ENCODE data around the gene IRF2.
A peak's percentile ranks its signal among the peaks of the same experiment; 100 is the strongest.

IRF2 gene

DNA sequence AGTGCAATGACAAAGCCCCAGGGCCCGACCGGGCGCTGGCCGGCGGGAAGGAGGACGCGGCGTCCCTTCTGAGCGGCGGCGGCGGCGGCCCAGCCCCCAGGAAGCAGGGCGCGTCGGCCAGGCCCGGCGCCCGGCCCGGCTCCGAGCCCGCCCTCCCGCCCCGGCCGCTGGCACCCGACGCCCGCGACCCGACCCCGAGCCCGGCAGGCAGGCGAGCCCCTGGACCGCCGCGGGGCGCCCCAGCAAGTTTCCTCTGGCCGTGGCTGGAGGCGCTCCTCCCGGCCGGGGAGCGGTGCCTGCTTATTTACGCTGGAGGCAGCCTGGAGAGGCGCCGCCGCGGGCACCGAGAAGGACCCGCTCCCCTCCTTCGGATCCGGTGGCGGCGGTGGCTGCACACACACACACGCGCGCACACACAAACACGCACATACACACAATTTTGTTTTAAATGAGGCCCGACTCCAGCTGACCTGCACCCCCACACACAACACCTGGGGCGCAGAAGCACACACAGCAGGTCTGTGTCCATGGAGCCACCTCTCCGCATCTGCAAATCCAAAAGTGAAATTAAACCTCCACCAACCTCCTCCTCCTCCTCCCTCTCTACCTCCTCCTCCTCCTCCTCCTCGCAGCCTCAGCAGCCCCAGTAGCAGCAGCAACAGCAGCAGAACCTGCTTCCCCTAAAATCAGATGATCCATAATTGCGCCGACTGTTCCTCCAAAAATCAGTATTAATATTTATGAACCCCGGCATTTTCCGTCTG, 669 bp downstream of the IRF2 start:
- peak; percentile 77 for DNase-seq

DNA sequence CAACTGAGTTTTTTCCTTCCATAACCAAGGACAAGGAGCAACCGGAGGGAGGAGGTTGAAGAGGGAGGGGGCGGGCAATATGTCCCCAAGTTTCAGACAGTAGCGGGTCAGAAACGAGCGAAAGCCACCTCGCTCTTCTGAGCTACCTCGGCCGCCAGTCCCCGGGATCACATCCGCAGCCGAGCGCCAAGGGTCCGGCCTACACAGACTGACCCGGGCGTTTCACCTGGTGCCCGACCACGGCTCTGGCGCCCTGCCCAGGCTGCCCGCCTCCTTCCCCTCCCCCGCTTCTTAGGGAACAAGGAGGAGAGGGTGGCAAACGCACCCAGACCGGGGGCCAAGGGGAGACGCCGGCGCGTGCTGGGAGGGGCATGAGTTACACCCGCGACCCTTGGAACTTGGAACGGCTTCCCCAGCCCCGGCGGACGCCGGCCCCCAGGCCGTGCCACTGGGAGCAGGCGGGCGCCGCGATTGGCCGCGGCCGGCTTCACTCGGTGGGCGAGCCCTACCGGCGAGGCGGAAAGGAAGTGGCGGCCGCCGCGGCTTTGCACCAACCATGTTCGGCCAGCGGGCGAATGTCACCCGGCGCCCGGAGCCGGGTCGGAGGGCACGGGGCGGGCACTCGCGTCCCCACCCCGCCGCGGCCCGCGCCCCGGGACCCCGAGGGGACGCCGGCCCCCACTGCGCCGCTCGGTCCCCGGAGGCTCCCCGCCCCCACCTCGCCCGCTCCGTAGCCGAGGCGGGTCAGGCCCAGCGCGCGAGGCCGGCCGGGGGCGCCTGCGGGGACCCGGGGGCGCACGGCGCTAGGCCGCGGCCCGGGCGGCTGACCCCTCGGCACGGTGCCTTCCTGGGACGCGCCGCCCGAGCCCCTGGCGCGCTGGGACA, 1.5 kb downstream of the IRF2 start:
- DNase-seq, result peak; percentile 86

- DNase-seq, result no peak
Observed at GRCh38 chr4:184471881-184472613, 2.3 kb downstream of the IRF2 start.

GRCh38 chr4:184470785-184471110, 3.6 kb downstream of the IRF2 start:
- DNase-seq, result no peak

- DNase-seq, result no peak
Observed at GRCh38 chr4:184466634-184467033, 7.7 kb downstream of the IRF2 start.

GRCh38 chr4:184464759-184465454, 9.4 kb downstream of the IRF2 start:
- no peak for DNase-seq

GRCh38 chr4:184463856-184464255, 10.5 kb downstream of the IRF2 start:
- no peak for DNase-seq

- no peak for DNase-seq
Observed at GRCh38 chr4:184463158-184463557, 11.2 kb downstream of the IRF2 start.

GRCh38 chr4:184462724-184463123, 11.6 kb downstream of the IRF2 start:
- DNase-seq, result no peak

GRCh38 chr4:184461711-184462441, 12.5 kb downstream of the IRF2 start:
- DNase-seq, result no peak

- no peak for DNase-seq
Observed at GRCh38 chr4:184460499-184461285, 13.7 kb downstream of the IRF2 start.

- peak; percentile 29 for DNase-seq
Observed at GRCh38 chr4:184459413-184459812, 14.9 kb downstream of the IRF2 start.

GRCh38 chr4:184457535-184458249, 16.7 kb downstream of the IRF2 start:
- no peak for DNase-seq

DNA sequence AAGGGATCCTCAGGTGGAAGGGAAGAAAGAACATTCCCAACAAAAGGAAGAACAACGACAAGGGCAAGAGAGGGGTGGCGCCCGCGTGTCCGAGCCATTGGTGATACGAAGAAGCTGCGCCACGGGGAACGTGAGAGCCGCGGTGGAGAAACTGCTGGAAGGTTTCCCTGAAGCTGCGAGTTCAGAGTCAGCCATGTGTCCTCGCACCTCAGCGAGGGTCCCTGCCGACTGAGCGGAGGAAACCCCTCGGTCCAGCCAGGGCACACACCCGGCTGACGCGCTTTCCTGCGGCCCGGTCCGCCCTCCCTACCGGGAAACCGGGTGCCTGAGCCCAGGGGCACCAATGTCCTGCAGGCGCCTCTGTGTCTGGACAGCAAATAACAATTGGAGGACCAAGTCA, 18.0 kb downstream of the IRF2 start:
- no peak for DNase-seq

GRCh38 chr4:184455299-184455698, 19.1 kb downstream of the IRF2 start:
- DNase-seq, result no peak

DNA sequence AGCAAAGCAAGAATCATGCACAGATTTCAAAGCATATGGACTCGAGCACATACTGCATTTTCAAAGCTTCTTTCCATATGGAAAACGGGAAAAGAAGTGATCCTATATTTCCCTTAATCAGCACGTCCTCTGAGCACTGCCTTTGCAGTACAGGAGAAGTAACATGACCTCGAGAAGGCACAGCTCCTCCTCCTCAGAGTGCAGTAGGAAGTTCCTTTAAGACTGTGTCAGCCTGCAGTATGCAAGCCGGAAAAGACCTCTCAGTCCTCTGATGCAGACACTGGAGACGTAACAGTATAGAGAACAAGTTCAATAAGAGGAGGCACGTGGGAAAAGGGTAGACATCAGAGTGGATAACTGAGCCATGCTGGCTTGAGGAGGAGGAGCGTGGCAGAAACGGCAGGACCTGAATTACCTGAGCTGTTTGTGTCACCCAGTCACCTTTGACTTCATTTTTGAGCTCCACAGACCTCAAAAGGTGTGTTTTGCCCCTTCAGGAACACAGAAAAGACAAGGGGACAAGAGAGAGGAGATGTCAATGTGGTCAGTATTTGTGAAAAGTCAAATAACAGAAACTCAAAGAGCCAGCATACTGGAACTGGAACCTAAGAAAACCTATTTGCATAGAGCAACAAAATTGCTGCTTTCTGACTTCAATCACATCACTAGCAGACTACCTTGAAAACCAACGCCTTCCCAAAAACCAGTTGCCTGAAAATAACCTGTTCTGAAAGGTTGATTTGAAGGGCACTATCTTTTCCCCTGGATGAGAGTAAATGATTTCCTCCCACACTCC, 20.8 kb downstream of the IRF2 start:
- DNase-seq, result peak; percentile 90

DNA sequence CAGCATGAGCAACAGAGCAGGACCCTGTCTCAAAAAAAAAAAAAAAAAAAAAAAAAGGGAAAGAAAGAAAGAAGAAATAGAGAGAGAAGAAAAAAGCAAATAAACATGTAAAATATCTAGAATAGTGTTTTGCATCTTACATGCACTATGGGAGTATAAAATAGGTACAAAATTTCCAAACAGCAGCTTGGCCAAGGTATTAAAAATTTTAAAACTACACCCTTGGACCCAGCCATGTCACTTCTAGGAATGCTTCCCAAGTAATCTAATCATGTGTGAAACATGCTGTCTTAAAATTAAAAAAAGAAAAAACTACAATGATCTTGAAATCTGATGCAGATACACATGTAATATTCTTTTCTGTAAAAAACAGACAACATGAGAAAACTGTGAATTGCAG, 21.6 kb downstream of the IRF2 start:
- no peak for DNase-seq

- peak; percentile 60 for DNase-seq
Observed at GRCh38 chr4:184451726-184452125, 22.6 kb downstream of the IRF2 start.

- DNase-seq, result peak; percentile 46
Observed at GRCh38 chr4:184450743-184451535, 23.4 kb downstream of the IRF2 start.
